KMS-11 (cell line): ENCODE results near the gene CA7.

Experiments
- H2AFZ ChIP-seq: fragments of 200-600 bp; sonication (generic); 2 replicates; pipeline ENCODE4 v1.6.1; 2016; ENCODE audit warnings: antibody characterized with exemption, mixed run types, low read depth
- H3K27ac ChIP-seq: fragments of 200-600 bp; sonication (generic); 2 replicates; pipeline ENCODE4 v1.6.1; 2016; ENCODE audit warnings: mild to moderate bottlenecking, mixed run types
- H3K27me3 ChIP-seq: fragments of 200-600 bp; sonication (generic); 2 replicates; pipeline ENCODE4 v1.6.1; 2017; ENCODE audit warnings: mild to moderate bottlenecking, low read depth, mixed run types, moderate library complexity; ENCODE audit not compliant: insufficient read depth
- H3K36me3 ChIP-seq: fragments of 200-600 bp; sonication (generic); 2 replicates; pipeline ENCODE4 v1.6.1; 2017; ENCODE audit warnings: mild to moderate bottlenecking, mixed run types; ENCODE audit not compliant: insufficient read depth
- H3K4me1 ChIP-seq: fragments of 200-600 bp; sonication (generic); 2 replicates; pipeline ENCODE4 v1.6.1; 2016; ENCODE audit warnings: mild to moderate bottlenecking, low read depth, mixed run types; ENCODE audit not compliant: poor library complexity, severe bottlenecking
- H3K4me2 ChIP-seq: fragments of 200-600 bp; sonication (generic); 2 replicates; pipeline ENCODE4 v1.7.0; 2016; ENCODE audit warnings: mild to moderate bottlenecking, mixed run types
- H3K4me3 ChIP-seq: fragments of 200-600 bp; sonication (generic); IDR thresholded peaks from 2 replicates; pipeline ENCODE4 v1.6.1; 2017; ENCODE audit warnings: low read depth, low read length, mixed read lengths; ENCODE audit not compliant: insufficient read depth
- H3K79me2 ChIP-seq: fragments of 200-600 bp; sonication (generic); 2 replicates; pipeline ENCODE4 v1.6.1; 2016; ENCODE audit warnings: low read depth, mixed run types; ENCODE audit not compliant: insufficient read depth
- H3K9ac ChIP-seq: fragments of 200-600 bp; sonication (generic); 2 replicates; pipeline ENCODE4 v1.6.1; 2016; ENCODE audit warnings: mild to moderate bottlenecking, mixed run types
- H4K20me1 ChIP-seq: fragments of 200-600 bp; sonication (generic); 2 replicates; pipeline ENCODE4 v1.6.1; 2016; ENCODE audit warnings: mild to moderate bottlenecking, mixed run types; ENCODE audit not compliant: insufficient read depth
- CTCF ChIP-seq: fragments of 200-600 bp; sonication (generic); conservative IDR thresholded peaks from 2 replicates; pipeline ENCODE4 v1.6.1; 2017; ENCODE audit warnings: low read depth, mild to moderate bottlenecking, antibody characterized with exemption, low read length, moderate library complexity, mixed read lengths

The CA7 gene

GRCh38 chr16:66846831-66847230, 2.6 kb downstream of the CA7 start:
- no peak overlapping the region for H3K4me3 ChIP-seq
- H2AFZ ChIP-seq, result no peak overlapping the region
- no peak overlapping the region for H3K4me2 ChIP-seq
- no peak for TF ChIP-seq CTCF
- no peaks in the 10 kb centered on the region for H4K20me1 ChIP-seq
- no peaks in the 10 kb centered on the region for H3K79me2 ChIP-seq
- no peak overlapping the region for H3K9ac ChIP-seq
- no peak overlapping the region for H3K27ac ChIP-seq
- H3K27me3 ChIP-seq, result no peaks in the 10 kb centered on the region
- H3K36me3 ChIP-seq, result no peaks in the 10 kb centered on the region
- no peaks in the 10 kb centered on the region for H3K4me1 ChIP-seq

- no peaks in the 10 kb centered on the region for H3K4me1 ChIP-seq
- no peak overlapping the region for H3K9ac ChIP-seq
- TF ChIP-seq CTCF, result no peak
- H3K27ac ChIP-seq, result no peak overlapping the region
- no peak overlapping the region for H2AFZ ChIP-seq
- H3K4me3 ChIP-seq, result no peak overlapping the region
- no peaks in the 10 kb centered on the region for H3K79me2 ChIP-seq
- no peaks in the 10 kb centered on the region for H3K36me3 ChIP-seq
- no peaks in the 10 kb centered on the region for H3K27me3 ChIP-seq
- H4K20me1 ChIP-seq, result no peaks in the 10 kb centered on the region
- H3K4me2 ChIP-seq, result no peak overlapping the region
These were observed 3.4 kb downstream of the CA7 start for GRCh38 chr16:66847533-66848067.

- H3K4me3 ChIP-seq, result no peak overlapping the region
- H3K79me2 ChIP-seq, result no peaks in the 10 kb centered on the region
- no peak for TF ChIP-seq CTCF
- H3K27ac ChIP-seq, result no peak overlapping the region
- no peaks in the 10 kb centered on the region for H3K36me3 ChIP-seq
- no peaks in the 10 kb centered on the region for H4K20me1 ChIP-seq
- H3K27me3 ChIP-seq, result no peaks in the 10 kb centered on the region
- H3K4me1 ChIP-seq, result no peaks in the 10 kb centered on the region
- no peak overlapping the region for H2AFZ ChIP-seq
- no peak overlapping the region for H3K9ac ChIP-seq
- no peak overlapping the region for H3K4me2 ChIP-seq
These were observed 4.0 kb downstream of the CA7 start for GRCh38 chr16:66848172-66848571.

DNA sequence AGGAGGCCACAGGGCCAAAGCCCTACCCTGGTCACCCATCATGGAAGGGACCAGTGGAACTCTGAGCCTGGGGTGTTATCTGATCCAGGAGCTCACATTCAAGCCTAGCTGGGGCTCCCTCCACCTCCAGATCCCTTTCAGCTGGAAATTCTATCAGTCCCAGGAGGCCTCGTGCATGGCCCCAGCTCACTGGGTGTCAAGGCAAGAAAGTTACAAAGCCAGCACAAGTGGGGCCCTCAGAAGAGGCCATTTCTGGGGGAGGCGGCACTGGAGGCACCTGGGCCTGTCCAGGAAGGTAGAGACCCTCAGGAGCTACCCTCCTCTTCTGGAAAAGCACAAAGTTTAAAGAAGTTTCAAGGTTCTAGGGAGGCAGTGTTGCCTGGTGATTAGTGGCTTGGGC, 4.8 kb downstream of the CA7 start:
- no peak overlapping the region for H3K27ac ChIP-seq
- H3K4me2 ChIP-seq, result no peak overlapping the region
- no peaks in the 10 kb centered on the region for H3K4me1 ChIP-seq
- no peaks in the 10 kb centered on the region for H4K20me1 ChIP-seq
- no peaks in the 10 kb centered on the region for H3K79me2 ChIP-seq
- H3K36me3 ChIP-seq, result no peaks in the 10 kb centered on the region
- no peaks in the 10 kb centered on the region for H3K27me3 ChIP-seq
- no peak for TF ChIP-seq CTCF
- no peak overlapping the region for H3K9ac ChIP-seq
- no peak overlapping the region for H3K4me3 ChIP-seq
- H2AFZ ChIP-seq, result no peak overlapping the region
